BE2C (cell line): ENCODE results near the gene PHF12.

ENCODE experiments used
- DNase-seq: peaks from one replicate; pipeline ENCODE4 v3.0.0-alpha.2; 2020
- H3K27me3 ChIP-seq: fragments of 250-450 bp; sonication (Bioruptor Pico); 2 replicates; pipeline ENCODE4 v1.5.1; 2020; ENCODE audit warnings: mild to moderate bottlenecking
- H3K36me3 ChIP-seq: fragments of 250-450 bp; sonication (Bioruptor Pico); 2 replicates; pipeline ENCODE4 v1.5.1; 2020; ENCODE audit warnings: mild to moderate bottlenecking
- H3K4me1 ChIP-seq: fragments of 250-450 bp; sonication (Bioruptor Pico); 2 replicates; pipeline ENCODE4 v1.5.1; 2020
- H3K4me3 ChIP-seq: 2 replicates; pipeline ENCODE4 v1.5.1; 2011; ENCODE audit warnings: low read depth, low read length
- H3K9me3 ChIP-seq: fragments of 250-450 bp; sonication (Bioruptor Pico); 2 replicates; pipeline ENCODE4 v1.5.1; 2020
- CTCF ChIP-seq: IDR thresholded peaks from 2 replicates; pipeline ENCODE4 v1.5.1; 2012; ENCODE audit warnings: mild to moderate bottlenecking, low read depth, low read length

Gene PHF12

GRCh38 chr17:28955408-28955807 lies 4.1 kb upstream of the PHF12 start:
- Histone ChIP-seq H3K4me3 (no peak overlapping the region), H3K9me3 (no peaks in the 10 kb centered on the region), H3K36me3 (no peaks in the 10 kb centered on the region), H3K4me1 (peaks cover 5% of the 10 kb centered on the region), H3K27me3 (no peaks in the 10 kb centered on the region)
- TF ChIP-seq CTCF: no peak
- no peak for DNase-seq

- Histone ChIP-seq H3K9me3 (no peaks in the 10 kb centered on the region), H3K36me3 (no peaks in the 10 kb centered on the region), H3K4me3 (no peak overlapping the region), H3K4me1 (peaks cover 5% of the 10 kb centered on the region), H3K27me3 (no peaks in the 10 kb centered on the region)
- TF ChIP-seq CTCF: no peak
- no peak for DNase-seq
These were observed 3.6 kb upstream of the PHF12 start for GRCh38 chr17:28954886-28955285.

GRCh38 chr17:28953444-28954118 lies 2.3 kb upstream of the PHF12 start:
- H3K27me3 ChIP-seq: no peaks in the 10 kb centered on the region
- TF ChIP-seq CTCF: peak; percentile 73
- peak; percentile 56 for DNase-seq
- peaks cover 5% of the 10 kb centered on the region for H3K4me1 ChIP-seq
- H3K9me3 ChIP-seq: no peaks in the 10 kb centered on the region
- no peak overlapping the region for H3K4me3 ChIP-seq
- no peaks in the 10 kb centered on the region for H3K36me3 ChIP-seq

- TF ChIP-seq CTCF: no peak
- H3K27me3 ChIP-seq: no peaks in the 10 kb centered on the region
- peak; percentile 90 for DNase-seq
These were observed 965 bp upstream of the PHF12 start for GRCh38 chr17:28951991-28952975.

GRCh38 chr17:28950752-28951427 lies 428 bp downstream of the PHF12 start:
- no peak for DNase-seq
- no peak for TF ChIP-seq CTCF
- H3K4me3 ChIP-seq: peak overlapping the region; percentile 81
- H3K27me3 ChIP-seq: no peaks in the 10 kb centered on the region
- H3K9me3 ChIP-seq: no peaks in the 10 kb centered on the region
- H3K36me3 ChIP-seq: no peaks in the 10 kb centered on the region
- peaks cover 5% of the 10 kb centered on the region for H3K4me1 ChIP-seq

More at GRCh38 chr17:28951991-28952975, 965 bp upstream of the PHF12 start:
- Histone ChIP-seq H3K9me3 (no peaks in the 10 kb centered on the region), H3K4me1 (peaks cover 5% of the 10 kb centered on the region), H3K36me3 (no peaks in the 10 kb centered on the region), H3K4me3 (peak overlapping the region; percentile 73)
